ENCODE data around the gene EPHA3. TPM values are rescaled to one million over a fixed set of nuclear protein-coding genes. Genes with fewer than 3 reads are reported as not detected.

Gene EPHA3
- total and polyA plus RNA-seq, 2 donors (not counting 1 experiment from before 2014, with no cell fraction given): 0.01 TPM; not detected in 1

GRCh38 chr3:89494734-89495133 is 387.3 kb downstream of the EPHA3 start:
- Histone ChIP-seq H3K36me3 (replicated peaks in 1 of 2; ENCODE audit: control extremely low read depth in 1 of 2, control insufficient read depth in 1 of 2, extremely low read depth in 1 of 2, insufficient read depth in 2 of 2, low read length in 1 of 2) (no peaks in the 10 kb centered on the region), H3K27ac (ENCODE audit: low read length in 2 of 2) (no peak overlapping the region), H3K4me1 (ENCODE audit: control insufficient read depth in 2 of 2, insufficient read depth in 2 of 2, low read length in 2 of 2) (no peaks in the 10 kb centered on the region), H4K20me1 (ENCODE audit: control insufficient read depth, insufficient read depth, low read length, poor library complexity, severe bottlenecking) (no peaks in the 10 kb centered on the region), H3K79me2 (ENCODE audit: control insufficient read depth, insufficient read depth, low read length) (no peaks in the 10 kb centered on the region), H3K4me2 (replicated peaks; ENCODE audit: low read depth, low read length, poor library complexity, severe bottlenecking) (no peak overlapping the region), H3K9ac (ENCODE audit: low read length) (no peak overlapping the region), H3K9me3 (ENCODE audit: control extremely low read depth in 1 of 3, control insufficient read depth in 2 of 3, insufficient read depth in 1 of 3, low read length in 2 of 3) (no peaks in the 10 kb centered on the region), H3K4me3 (ENCODE audit: control extremely low read depth in 1 of 5, extremely low read depth in 1 of 5, insufficient read depth in 1 of 5, low read depth in 2 of 5, low read length in 4 of 5) (no peak overlapping the region), H3K27me3 (replicated peaks in 1 of 4; ENCODE audit: control extremely low read depth in 1 of 4, control insufficient read depth in 3 of 4, insufficient read depth in 4 of 4, low read length in 3 of 4) (no peaks in the 10 kb centered on the region), H2AFZ (ENCODE audit: insufficient read depth, low read depth, low read length, poor library complexity, severe bottlenecking) (no peak overlapping the region)
- intact Hi-C loops (cut with micrococcal nuclease): no loop called here
- no peaks in the 10 kb centered on the region for H3K4me1 Mint-ChIP-seq
- ATAC-seq (ENCODE audit: low read depth) (no peak), DNase-seq (no peak)
- CTCF ChIA-PET: no interaction called here
- H3K27ac Mint-ChIP-seq: no peak overlapping the region
- POLR2A ChIA-PET: no interaction called here
- peaks cover 1% of the 10 kb centered on the region for H3K9me3 Mint-ChIP-seq (ENCODE audit: insufficient read depth)
- no CpG with 5 or more reads among the region's 4 CpGs for WGBS (ENCODE audit: insufficient coverage)
- TF ChIP-seq EZH2 (IDR thresholded peaks at IDR 0.05; ENCODE audit: borderline replicate concordance, insufficient read depth, low read depth, low read length, poor library complexity, severe bottlenecking): no peak
- TF ChIP-seq CTCF (IDR thresholded peaks at IDR 0.05): no peak
- no peaks in the 10 kb centered on the region for H3K27me3 Mint-ChIP-seq
- H3K4me3 Mint-ChIP-seq: no peak overlapping the region

- no peak for TF ChIP-seq EZH2 (IDR thresholded peaks at IDR 0.05; ENCODE audit: borderline replicate concordance, insufficient read depth, low read depth, low read length, poor library complexity, severe bottlenecking)
- TF ChIP-seq CTCF (IDR thresholded peaks at IDR 0.05): no peak
- Histone ChIP-seq H3K27ac (ENCODE audit: low read length in 2 of 2) (no peak overlapping the region), H3K9ac (ENCODE audit: low read length) (no peak overlapping the region), H3K36me3 (replicated peaks in 1 of 2; ENCODE audit: control extremely low read depth in 1 of 2, control insufficient read depth in 1 of 2, extremely low read depth in 1 of 2, insufficient read depth in 2 of 2, low read length in 1 of 2) (no peaks in the 10 kb centered on the region), H3K4me3 (ENCODE audit: control extremely low read depth in 1 of 5, extremely low read depth in 1 of 5, insufficient read depth in 1 of 5, low read depth in 2 of 5, low read length in 4 of 5) (no peak overlapping the region), H3K4me1 (ENCODE audit: control insufficient read depth in 2 of 2, insufficient read depth in 2 of 2, low read length in 2 of 2) (no peaks in the 10 kb centered on the region), H3K4me2 (replicated peaks; ENCODE audit: low read depth, low read length, poor library complexity, severe bottlenecking) (no peak overlapping the region), H3K27me3 (replicated peaks in 1 of 4; ENCODE audit: control extremely low read depth in 1 of 4, control insufficient read depth in 3 of 4, insufficient read depth in 4 of 4, low read length in 3 of 4) (no peaks in the 10 kb centered on the region), H2AFZ (ENCODE audit: insufficient read depth, low read depth, low read length, poor library complexity, severe bottlenecking) (no peak overlapping the region), H4K20me1 (ENCODE audit: control insufficient read depth, insufficient read depth, low read length, poor library complexity, severe bottlenecking) (no peaks in the 10 kb centered on the region), H3K9me3 (ENCODE audit: control extremely low read depth in 1 of 3, control insufficient read depth in 2 of 3, insufficient read depth in 1 of 3, low read length in 2 of 3) (peaks cover 0 to 4% (median 0%) of the 10 kb centered on the region in 3 donors), H3K79me2 (ENCODE audit: control insufficient read depth, insufficient read depth, low read length) (no peaks in the 10 kb centered on the region)
- no peak for DNase-seq
- H3K4me1 Mint-ChIP-seq: no peaks in the 10 kb centered on the region
- intact Hi-C loops (cut with micrococcal nuclease): no loop called here
- H3K9me3 Mint-ChIP-seq (ENCODE audit: insufficient read depth): peaks cover 7% of the 10 kb centered on the region
- no peak for ATAC-seq (ENCODE audit: low read depth)
- WGBS (ENCODE audit: insufficient coverage): no CpG with 5 or more reads among the region's 2 CpGs
- no peaks in the 10 kb centered on the region for H3K27me3 Mint-ChIP-seq
- H3K4me3 Mint-ChIP-seq: no peak overlapping the region
- CTCF ChIA-PET: no interaction called here
- POLR2A ChIA-PET: no interaction called here
- H3K27ac Mint-ChIP-seq: no peak overlapping the region
Measured at GRCh38 chr3:89503891-89504391, 396.5 kb downstream of the EPHA3 start.

Measured in B cell (primary cell).